Measurements from ENCODE around the gene CSNK2A3. TPM values are rescaled to one million over a fixed set of nuclear protein-coding genes. Genes with fewer than 3 reads are reported as not detected.
A peak's percentile ranks its signal among the peaks of the same experiment; 100 is the strongest.

CSNK2A3 gene
- total RNA-seq, 1 experiment from 2014 or later = 1.3 TPM

DNA sequence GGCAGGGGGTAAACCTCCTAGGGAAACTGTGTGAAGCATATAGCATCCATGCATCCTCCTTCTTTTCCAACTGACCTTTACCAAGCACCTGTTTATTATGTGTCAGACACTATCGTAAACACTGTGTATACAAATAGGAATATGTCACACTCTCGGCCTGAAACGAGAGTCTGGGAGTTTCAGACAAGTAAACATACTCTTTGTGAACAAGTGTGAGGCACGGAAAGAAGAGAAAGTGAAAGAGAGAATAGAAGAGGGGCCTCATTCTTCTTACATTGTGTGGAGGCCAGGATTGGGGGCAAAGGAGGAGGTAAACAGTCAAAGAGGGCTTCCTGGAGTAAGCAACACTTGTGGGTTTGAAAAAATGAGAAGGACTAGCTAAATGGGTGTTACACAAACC, 16.4 kb downstream of the CSNK2A3 start:
- DNase-seq (ENCODE audit: low read depth) = no peak

DNA sequence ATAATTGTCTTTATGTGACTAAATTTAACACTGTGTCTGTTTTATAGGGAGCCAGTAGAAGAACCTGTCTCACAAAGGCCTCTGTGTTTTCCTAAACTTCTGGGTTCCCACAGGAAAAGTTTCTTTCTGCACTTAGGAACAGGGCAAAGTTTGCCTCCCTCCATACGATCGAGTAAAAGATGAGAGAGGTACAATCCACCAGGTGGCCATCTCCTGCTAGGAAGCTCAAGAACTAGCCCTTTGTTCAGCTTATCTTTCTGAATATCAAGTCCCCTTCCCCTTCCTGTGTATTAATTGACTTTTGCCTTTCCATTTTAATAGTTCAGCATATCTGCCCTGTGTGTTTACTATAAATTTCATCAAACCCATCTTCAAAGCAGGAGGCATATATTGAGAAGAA, 18.0 kb downstream of the CSNK2A3 start:
- no peak for DNase-seq (ENCODE audit: low read depth)

DNA sequence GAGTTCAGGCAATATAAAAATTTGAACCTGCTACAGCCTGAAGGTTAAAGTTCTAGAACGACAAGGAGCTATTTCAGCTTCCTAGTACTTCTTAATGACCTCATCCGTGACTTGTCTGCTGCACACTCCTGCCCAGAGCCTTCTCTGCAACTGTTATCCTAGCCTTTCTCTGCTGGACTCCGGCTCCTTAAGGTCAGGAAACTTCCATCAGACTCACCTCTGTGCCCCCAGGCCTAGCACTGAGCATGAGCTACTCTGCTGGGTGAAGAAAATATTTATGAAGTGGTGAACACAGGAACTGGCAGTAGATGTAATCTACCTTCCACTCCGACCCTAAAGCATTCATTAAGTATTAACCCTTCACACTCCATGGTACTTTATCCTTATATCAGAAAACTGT, 18.4 kb downstream of the CSNK2A3 start:
- DNase-seq (ENCODE audit: low read depth) = no peak

DNA sequence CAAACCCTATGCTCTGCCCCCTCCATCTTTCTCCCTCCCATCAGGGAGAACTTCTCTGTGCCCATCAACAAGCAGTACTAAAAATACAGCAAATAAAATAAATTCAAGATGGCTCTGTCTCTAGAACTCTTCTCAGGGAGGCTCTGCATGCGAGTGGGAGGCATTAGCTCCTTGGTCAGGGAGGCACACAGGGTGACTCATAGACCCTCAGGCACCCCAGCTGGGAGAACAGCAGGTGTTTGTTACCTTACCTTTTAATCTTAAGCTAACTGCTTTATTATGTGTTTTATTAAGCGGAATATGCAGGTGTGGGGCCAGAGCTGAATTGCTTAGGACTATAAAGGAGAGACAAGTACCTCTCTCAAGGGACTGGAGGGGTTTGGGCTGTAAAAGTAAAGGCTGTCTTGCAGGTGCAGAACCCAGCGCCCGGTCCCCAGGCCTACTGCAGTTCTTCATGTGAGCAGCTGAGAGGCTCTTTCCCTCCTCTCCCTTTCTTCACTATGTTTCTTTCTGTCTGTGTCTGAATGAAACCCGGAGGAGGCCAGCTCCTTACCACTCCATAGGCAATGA, 20.8 kb downstream of the CSNK2A3 start:
- DNase-seq (ENCODE audit: low read depth) = peak; percentile 7

DNA sequence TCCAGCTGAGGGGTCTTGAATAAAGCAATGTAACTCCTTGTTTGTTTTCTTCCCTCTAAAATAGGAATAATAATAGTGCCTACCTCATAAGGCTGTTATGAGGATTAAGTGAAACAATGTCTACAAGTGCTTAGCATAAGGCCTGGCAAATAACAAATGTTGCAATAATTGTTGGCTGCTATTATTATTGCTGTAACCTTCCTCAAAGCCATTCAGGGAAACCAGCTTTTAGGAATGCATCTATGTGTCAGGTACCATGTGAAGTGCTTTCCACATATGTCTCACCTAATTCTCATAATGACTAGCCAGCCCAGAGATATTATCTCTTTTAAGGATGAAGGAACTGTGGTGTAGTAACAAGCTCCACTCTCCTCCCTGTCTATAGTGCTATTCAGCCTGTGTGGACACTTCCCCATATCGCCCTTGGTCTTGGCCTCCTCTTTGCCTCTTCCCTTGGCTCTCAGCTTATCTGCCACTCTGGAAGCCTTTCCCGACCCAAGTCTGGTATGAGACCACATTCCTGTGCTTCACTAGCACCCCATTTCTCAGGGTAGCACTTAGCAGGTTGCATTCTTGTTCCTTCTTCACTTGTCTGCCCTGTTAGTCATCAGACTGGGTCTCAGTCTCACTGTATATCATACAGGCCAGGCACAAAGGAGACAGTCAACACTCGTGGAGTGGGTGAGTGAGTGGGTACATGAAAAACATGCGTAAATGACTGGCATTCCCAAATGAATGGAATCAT, 23.8 kb downstream of the CSNK2A3 start:
- no peak for DNase-seq (ENCODE audit: low read depth)

DNA sequence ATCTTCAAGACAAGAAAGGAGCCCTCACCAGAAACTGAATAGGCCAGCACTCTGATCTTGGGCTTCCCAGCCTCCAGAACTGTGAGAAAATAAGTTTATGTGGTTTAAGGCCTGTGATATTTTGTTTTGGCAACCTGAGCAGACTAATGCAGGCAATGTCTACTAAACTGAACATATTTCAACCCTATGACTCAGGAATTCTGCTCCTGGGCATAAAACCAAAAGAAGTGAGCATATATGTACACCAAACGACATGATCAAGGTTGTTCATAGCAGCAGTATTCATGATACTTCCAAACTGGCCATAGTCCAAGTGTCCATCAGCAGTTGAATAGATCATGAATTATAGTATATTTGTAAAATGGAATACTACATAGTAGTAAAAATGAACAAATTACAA, 29.0 kb downstream of the CSNK2A3 start:
- DNase-seq (ENCODE audit: low read depth) = no peak

DNA sequence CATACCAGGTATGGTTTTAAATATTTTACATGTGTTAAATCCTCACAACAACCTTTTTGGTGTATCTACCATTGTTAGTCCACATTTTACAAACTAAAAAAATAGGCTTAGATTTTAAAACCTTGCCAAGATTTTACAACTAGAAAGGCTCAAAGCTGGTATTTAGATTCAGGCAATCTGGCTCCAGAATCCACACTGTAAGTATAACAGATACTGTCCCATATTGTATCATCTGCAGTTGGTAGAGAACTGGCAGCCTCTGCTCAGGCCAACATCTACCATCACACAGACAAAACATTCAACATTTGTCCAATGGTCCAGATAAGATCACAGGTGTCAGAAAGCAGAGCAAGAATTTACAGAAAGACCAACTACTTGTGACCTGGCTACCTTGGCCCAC, 30.9 kb downstream of the CSNK2A3 start:
- no peak for DNase-seq (ENCODE audit: low read depth)

DNA sequence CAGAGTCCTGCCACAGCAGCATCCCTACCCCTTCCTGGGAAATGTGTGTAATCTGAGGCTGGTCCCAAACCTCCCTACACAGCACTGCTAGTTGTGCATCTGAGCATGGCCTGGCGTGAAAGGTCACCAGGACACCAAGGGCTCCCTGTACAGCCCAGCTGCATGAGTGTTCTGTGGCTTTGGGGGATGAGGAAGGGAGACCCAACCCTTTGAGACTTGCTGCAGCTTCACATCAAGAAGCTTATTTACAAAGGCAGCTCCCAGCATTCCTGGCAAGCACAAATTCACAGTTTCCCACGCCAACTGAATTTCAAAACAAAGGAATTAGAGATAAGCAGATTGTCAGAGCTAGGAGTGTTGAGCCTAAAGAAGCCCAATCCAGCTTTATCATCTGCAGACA, 32.2 kb downstream of the CSNK2A3 start:
- DNase-seq (ENCODE audit: low read depth) = no peak

DNA sequence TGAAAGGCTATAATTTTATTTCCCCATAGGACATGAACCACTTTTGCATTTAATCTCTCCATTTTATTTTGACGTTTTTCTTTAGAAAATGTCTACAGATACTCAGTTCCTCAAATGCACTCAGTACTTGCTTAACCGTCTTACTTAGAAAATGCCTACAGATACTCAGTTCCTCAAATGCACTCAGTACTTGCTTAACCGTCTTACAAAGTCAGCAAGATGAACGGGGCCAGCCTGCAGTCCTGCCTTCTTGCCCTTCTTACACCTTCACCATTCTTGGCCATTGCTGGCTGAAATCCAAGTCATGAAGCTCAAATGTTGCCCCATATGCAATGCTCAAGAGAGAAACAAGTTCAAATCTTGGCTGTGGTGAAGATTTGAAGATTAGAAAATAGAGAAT, 34.1 kb downstream of the CSNK2A3 start:
- no peak for DNase-seq (ENCODE audit: low read depth)

DNA sequence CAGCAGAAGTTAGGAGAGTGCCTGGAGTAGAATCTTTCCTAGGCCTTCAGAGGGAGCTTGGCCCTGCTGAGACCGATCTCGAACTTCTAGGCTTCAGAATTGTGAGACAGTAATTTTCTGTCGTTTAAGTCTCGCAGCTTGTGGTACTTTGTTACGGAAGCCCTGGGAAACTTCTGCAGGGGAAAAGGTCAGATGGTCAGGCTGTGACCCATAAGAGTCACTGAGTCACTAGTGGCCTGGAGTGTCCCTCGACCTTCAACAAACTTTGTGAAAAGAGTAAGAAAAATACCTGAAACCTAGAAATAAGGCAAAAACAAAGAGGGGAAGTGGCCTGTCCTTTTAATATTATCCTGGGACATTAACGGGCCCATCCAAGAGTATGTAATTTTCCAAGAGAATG, 34.6 kb downstream of the CSNK2A3 start:
- no peak for DNase-seq (ENCODE audit: low read depth)

DNA sequence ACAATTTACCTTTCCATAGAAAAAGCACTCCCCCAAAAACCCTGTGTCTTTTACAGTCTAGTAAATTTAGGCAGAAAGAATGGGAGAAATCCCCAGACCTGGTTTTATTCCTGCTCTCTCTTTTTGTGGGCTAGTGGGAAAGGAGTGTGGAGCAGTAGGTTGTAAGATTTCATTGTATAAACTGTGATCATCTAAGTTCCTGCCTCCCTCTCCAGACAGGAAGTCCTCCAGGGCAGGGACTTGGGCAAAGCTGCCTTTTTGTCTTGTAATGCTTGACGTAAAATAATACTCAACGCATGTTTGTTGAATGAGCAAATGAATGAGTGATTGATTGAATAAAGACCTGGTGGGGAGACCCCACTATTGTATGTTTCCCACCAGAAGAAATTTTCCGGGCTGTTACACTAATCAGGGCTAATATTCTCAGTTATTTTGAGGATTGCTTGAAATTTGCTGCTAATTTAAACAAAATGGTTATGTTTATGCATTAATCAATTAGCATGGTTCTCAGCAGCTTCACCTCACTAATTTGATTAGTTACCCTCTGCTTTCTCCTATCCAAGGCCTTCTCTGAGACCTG, 36.3 kb downstream of the CSNK2A3 start:
- DNase-seq (ENCODE audit: low read depth) = no peak

DNA sequence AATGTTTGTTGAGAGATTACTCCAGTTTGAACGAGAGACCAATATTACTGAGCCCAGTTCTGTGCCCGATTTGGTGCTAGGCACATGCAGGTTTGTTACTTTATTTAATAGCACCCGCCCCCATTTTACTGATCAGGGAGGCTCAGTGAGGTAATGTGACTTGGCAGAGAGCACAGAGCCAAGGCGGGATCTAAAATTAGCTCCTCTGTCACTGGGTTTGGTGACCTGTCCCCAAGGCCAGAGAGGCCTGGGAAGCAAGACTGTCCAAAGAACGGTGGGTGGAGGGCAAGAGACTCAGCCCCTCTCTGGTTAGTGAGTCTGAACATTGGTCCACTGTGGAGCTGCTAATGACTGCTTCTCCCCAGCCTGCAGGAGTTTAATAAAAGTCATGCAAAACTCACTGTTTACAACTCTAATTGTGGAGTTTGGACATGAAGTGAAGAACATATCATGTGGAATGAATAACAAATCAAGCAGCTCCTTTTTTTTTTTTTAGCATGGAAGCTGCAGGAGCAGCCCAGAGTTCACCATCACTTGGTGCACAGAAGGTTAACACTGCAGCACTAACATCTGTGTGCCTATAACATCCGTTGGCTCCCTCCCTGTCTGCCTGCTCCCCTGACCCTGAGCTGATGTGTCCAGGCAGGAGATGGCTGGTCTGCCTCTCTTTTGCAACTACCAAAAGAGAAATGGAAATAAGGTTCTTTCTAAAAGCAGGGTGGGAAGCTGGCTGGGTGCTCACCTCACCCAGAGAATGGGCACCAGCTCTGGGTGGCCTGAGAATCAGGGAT, 39.0 kb downstream of the CSNK2A3 start:
- no peak for DNase-seq (ENCODE audit: low read depth)

DNA sequence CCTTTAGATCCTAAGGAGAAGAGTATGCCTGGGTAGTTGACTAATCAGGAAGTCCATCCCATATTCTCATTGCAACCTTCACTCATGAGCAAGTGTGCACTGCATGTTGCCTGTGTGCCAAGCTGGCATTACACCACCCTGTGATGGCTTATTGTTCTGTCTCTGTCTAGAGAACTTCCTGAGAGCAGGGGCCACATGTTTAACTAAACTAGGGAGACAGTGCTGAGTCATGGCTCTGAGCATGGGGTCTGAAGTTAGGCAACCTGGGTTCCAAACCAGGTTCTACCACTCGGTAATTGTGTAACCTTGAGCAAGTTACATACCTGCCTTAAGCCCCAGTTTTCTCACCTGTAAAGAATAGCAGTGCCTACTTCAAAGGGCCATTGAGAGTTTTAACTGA, 39.6 kb downstream of the CSNK2A3 start:
- DNase-seq (ENCODE audit: low read depth) = peak; percentile 69

DNA sequence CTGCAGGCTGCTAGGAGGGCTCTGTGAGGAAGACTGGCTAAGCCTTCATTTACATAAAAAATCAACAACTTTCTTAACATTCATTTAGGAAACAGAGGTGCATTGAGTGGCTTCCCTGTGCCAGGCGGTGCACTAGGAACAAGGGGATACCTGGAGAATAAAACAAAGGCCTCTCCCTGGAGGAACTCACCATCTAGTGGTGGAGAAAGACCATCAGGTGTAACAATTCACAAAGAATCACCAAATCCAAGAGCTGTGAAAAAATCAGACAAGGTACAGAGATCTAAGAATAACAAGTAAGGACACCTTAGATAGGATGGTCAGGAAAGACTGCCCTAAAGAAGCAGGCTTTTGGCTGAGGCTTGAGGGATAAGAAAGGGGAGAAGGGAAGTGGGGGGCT, 40.3 kb downstream of the CSNK2A3 start:
- DNase-seq (ENCODE audit: low read depth) = no peak

DNA sequence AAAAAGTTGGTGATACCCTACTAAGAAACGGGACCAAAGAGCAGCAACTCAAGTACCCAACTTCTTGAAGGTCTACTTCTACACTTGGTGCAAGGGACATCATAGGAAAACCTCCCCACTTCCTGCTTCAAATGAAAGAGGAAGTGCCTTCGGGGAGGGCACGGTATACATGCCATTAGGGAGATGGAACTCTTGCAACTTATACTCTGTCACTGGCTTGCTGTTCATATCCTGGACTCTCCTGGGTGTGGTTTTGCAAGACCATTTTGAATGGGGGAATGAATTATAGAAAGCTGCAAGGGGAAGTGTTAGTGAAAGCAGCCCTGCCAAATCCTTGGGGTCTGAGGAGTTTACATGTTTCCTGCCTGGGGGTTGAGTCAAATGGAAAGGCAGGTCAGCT, 41.9 kb downstream of the CSNK2A3 start:
- DNase-seq (ENCODE audit: low read depth) = no peak

DNA sequence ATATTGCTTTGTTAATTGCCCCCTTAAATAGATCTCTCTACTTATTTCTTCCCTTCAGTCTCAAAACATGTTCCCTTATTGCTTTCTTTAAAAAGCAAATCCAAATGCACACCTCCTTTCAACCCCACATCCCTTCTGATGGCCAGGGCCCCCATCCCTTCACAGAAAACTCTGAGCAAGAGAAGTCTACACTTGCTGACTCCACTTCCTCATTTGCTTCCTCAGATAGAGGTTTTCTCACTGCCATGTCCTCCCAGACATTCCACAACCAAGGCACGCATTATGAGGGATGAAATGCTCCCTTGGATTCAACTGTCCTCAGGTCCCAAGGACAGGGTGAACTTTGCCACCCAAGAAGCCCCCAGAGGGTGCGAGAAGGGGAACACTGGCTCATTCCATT, 43.1 kb downstream of the CSNK2A3 start:
- DNase-seq (ENCODE audit: low read depth) = no peak

DNA sequence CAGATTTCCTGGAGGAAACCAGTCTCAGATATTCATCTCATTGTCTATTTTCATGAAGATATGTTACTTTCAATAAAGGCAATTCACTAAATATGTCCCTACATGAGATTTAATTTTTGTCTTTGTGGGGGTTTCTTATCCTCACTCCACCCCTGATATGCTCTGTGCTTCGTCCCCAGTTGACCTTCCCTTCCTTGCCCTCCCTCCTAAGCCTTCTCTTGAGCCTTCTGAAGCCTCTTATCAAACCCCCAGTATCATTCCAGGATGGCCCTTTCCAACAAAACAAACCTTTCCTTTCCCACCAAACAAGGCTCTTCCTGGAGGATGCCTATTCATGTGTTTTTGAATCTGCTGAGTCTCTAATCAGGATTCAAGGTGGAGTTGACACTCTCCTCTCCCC, 44.8 kb downstream of the CSNK2A3 start:
- DNase-seq (ENCODE audit: low read depth) = no peak

DNA sequence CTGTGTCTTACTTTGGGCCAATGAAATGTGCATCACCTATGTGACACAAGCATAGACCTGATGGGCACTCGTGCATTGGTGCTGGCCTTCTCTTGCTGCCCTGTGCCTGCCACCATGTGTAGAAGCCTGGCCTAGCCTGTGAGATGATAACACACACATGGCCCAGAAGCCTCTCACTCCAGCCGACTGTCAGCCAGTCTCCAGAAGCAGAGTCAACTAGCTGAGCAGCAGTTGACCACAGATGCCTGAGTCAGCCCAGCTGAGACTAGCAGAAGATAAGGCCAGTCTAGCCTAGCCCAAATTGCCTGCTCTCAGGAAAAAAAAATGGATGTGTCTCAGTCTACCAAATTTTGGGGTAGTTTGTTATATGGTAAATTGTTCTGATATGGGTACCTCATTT, 46.2 kb downstream of the CSNK2A3 start:
- peak; percentile 9 for DNase-seq (ENCODE audit: low read depth)

DNA sequence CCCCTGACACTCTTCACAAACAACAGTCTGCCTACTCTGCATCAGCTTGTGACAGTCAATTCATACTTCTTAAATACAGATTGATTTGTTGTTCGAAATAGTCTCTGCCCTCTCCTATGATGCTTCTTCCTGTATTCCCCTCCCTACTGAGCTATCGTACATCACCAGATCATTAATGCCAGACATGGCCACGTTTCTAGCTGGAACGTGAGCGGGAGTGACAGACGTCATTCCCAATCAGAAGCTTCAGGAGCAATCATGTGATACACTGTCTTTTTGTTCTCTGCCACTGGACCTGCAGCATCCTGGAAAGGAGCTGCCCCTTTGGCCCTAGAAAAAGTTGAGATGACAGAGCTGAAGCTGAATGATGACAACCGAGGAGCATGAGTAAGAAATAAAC, 48.5 kb downstream of the CSNK2A3 start:
- no peak for DNase-seq (ENCODE audit: low read depth)

DNA sequence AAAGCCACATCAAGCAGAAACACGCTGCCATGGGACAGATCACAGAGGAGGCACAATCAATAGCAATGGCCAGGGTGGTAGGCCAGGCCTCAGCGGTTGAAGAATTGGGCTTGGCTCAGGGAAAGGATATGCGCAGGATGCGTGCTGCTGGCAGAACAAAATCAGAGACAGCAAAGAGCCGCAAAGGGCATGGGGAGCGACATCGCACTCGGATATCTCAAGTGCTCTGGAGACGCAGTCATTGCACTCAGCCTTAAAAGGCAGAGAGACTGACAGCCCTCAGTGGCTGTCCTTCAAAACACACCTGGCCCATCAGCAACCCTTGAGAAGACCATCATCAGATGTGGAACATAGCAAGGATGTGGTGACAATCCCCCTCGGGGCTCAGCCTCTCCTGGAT, 50.5 kb downstream of the CSNK2A3 start:
- DNase-seq (ENCODE audit: low read depth) = no peak

Measured in Daoy (cell line).